Activated CD4-positive, alpha-beta T cell treated with anti-CD3 and anti-CD28 coated beads, Interleukin-2, amount 10 ng/mL, durations not matched to agents 24 days and 14 days (primary cell): ENCODE data around the gene RPH3AL. TPM values are rescaled to one million over a fixed set of nuclear protein-coding genes. Genes with fewer than 3 reads are reported as not detected.

Experiments used
- DNase-seq: peaks from one replicate; pipeline ENCODE4 v3.0.0; 2022
- H3K27ac Mint-ChIP-seq: one replicate; pipeline ENCODE4 v1.8.0; 2022; ENCODE audit warnings: mild to moderate bottlenecking, mixed read lengths
- H3K27me3 Mint-ChIP-seq: one replicate; pipeline ENCODE4 v1.8.0; 2022; ENCODE audit warnings: mixed read lengths
- H3K36me3 Mint-ChIP-seq: one replicate; pipeline ENCODE4 v1.8.0; 2022; ENCODE audit warnings: low read depth, mild to moderate bottlenecking, mixed read lengths
- H3K4me1 Mint-ChIP-seq: one replicate; pipeline ENCODE4 v1.8.0; 2021; ENCODE audit warnings: mixed read lengths
- H3K4me3 Mint-ChIP-seq: one replicate; pipeline ENCODE4 v1.8.0; 2022; ENCODE audit warnings: mild to moderate bottlenecking, moderate library complexity, mixed read lengths
- H3K9me3 Mint-ChIP-seq: one replicate; pipeline ENCODE4 v1.8.0; 2021; ENCODE audit warnings: mixed read lengths
- intact Hi-C: fragments of 100-400 bp; cut with micrococcal nuclease; formaldehyde crosslinking; loops from one replicate; pipeline ENCODE4 v1.15.1; 2023
- total RNA-seq: library from RNA; stranded (reverse); gene quantifications from 2 replicates; pipeline ENCODE4 v1.2.3, GENCODE V29; 2022

Gene RPH3AL
- total RNA-seq, 1 donor from 2014 or later, result 3.7 TPM

GRCh38 chr17:164303-165235 is 188.0 kb downstream of the RPH3AL start:
- Mint-ChIP-seq H3K4me1 (peaks cover 5% of the 10 kb centered on the region), H3K27me3 (no peaks in the 10 kb centered on the region), H3K9me3 (no peaks in the 10 kb centered on the region), H3K4me3 (no peak overlapping the region), H3K36me3 (no peaks in the 10 kb centered on the region), H3K27ac (no peak overlapping the region)
- intact Hi-C loops, result no loop called here
- peak; percentile 78 for DNase-seq

- Mint-ChIP-seq H3K4me3 (no peak overlapping the region), H3K36me3 (no peaks in the 10 kb centered on the region), H3K27ac (no peak overlapping the region), H3K4me1 (peaks cover under 1% of the 10 kb centered on the region), H3K9me3 (no peaks in the 10 kb centered on the region), H3K27me3 (no peaks in the 10 kb centered on the region)
- DNase-seq, result no peak
- intact Hi-C loops, result no loop called here
Observed at GRCh38 chr17:163514-164098, 189.0 kb downstream of the RPH3AL start.

- H3K4me3 Mint-ChIP-seq, result no peak overlapping the region
- no peaks in the 10 kb centered on the region for H3K9me3 Mint-ChIP-seq
- DNase-seq, result no peak
- no peaks in the 10 kb centered on the region for H3K36me3 Mint-ChIP-seq
- intact Hi-C loops, result no loop called here
- H3K27me3 Mint-ChIP-seq, result no peaks in the 10 kb centered on the region
- H3K4me1 Mint-ChIP-seq, result no peaks in the 10 kb centered on the region
- H3K27ac Mint-ChIP-seq, result no peak overlapping the region
Observed at GRCh38 chr17:162689-163088, 189.9 kb downstream of the RPH3AL start.

Other genes starting within 250 kb of the RPH3AL start
- not detected in 2 replicates for gene SCGB1C2, start 215.2 kb downstream of the RPH3AL start, total RNA-seq
- 0.98 and 1.0 TPM in 2 replicates for gene DOC2B, start 171.2 kb downstream of the RPH3AL start, total RNA-seq
- 91.3 and 93.4 TPM in 2 replicates for gene RFLNB, start 93.1 kb upstream of the RPH3AL start, total RNA-seq